ENCODE results near the gene CERS6. TPM values are rescaled to one million over a fixed set of nuclear protein-coding genes. Genes with fewer than 3 reads are reported as not detected.

The CERS6 gene
- total and polyA plus RNA-seq, 2 experiments from 2014 or later = 7.4 to 35.0 TPM

GRCh38 chr2:168566974-168567665 is 111.0 kb downstream of the CERS6 start:
- Histone ChIP-seq H3K27ac (ENCODE audit: low read depth) (no peak overlapping the region), H3K4me2 (no peak overlapping the region), H3K9me2 (ENCODE audit: insufficient read depth) (no peaks in the 10 kb centered on the region), H3F3A (replicated peaks; ENCODE audit: low read depth) (no peaks in the 10 kb centered on the region), H2AFZ (no peak overlapping the region), H3K4me3 (no peak overlapping the region), H3K79me2 (replicated peaks; ENCODE audit: insufficient read depth) (peaks cover 12% of the 10 kb centered on the region), H3K27me3 (ENCODE audit: insufficient read depth) (no peaks in the 10 kb centered on the region), H3K4me1 (ENCODE audit: insufficient read depth) (peaks cover 4% of the 10 kb centered on the region; the same call in 1 of the 2 replicates), H4K20me1 (replicated peaks; ENCODE audit: insufficient read depth) (no peaks in the 10 kb centered on the region; the same call in 1 of the 2 replicates), H3K36me3 (ENCODE audit: insufficient read depth) (no peaks in the 10 kb centered on the region)
- DNase-seq (ENCODE audit: low spot score) (no peak), ATAC-seq (no peak)
- no peaks in the 10 kb centered on the region for H3K9me3 Mint-ChIP-seq
- peaks cover 20% of the 10 kb centered on the region for H3K4me1 Mint-ChIP-seq
- H3K27ac Mint-ChIP-seq = no peak overlapping the region
- peaks cover 3% of the 10 kb centered on the region; the same call in 2 of the 3 replicates for H3K36me3 Mint-ChIP-seq (ENCODE audit: low read depth)
- TF ChIP-seq ZNF114 (CRISPR knock-in tag; IDR thresholded peaks at IDR 0.05) (no peak), CREB1 (CRISPR knock-in tag; IDR thresholded peaks at IDR 0.05; ENCODE audit: low read depth) (no peak), CTCF (conservative IDR thresholded peaks at IDR 0.05; ENCODE audit: low read depth in 2 of 2) (no peak), JUNB (IDR thresholded peaks at IDR 0.05; ENCODE audit: unreplicated experiment) (no peak), REST (IDR thresholded peaks at IDR 0.05; ENCODE audit: unreplicated experiment) (no peak), POLR2AphosphoS5 (IDR thresholded peaks at IDR 0.05; ENCODE audit: low read depth) (no peak), ZNF331 (CRISPR knock-in tag; IDR thresholded peaks at IDR 0.05; ENCODE audit: low read depth) (no peak), EZH2phosphoT487 (IDR thresholded peaks at IDR 0.05; ENCODE audit: unreplicated experiment) (no peak), STAT1 (IDR thresholded peaks at IDR 0.05; ENCODE audit: unreplicated experiment) (no peak), ETS1 (IDR thresholded peaks at IDR 0.05) (no peak), EZH2 (IDR thresholded peaks at IDR 0.05; ENCODE audit: low read depth, unreplicated experiment) (no peak), NANOG (IDR thresholded peaks at IDR 0.05; ENCODE audit: borderline replicate concordance) (no peak)
- TF ChIP-seq, protein P1, sequence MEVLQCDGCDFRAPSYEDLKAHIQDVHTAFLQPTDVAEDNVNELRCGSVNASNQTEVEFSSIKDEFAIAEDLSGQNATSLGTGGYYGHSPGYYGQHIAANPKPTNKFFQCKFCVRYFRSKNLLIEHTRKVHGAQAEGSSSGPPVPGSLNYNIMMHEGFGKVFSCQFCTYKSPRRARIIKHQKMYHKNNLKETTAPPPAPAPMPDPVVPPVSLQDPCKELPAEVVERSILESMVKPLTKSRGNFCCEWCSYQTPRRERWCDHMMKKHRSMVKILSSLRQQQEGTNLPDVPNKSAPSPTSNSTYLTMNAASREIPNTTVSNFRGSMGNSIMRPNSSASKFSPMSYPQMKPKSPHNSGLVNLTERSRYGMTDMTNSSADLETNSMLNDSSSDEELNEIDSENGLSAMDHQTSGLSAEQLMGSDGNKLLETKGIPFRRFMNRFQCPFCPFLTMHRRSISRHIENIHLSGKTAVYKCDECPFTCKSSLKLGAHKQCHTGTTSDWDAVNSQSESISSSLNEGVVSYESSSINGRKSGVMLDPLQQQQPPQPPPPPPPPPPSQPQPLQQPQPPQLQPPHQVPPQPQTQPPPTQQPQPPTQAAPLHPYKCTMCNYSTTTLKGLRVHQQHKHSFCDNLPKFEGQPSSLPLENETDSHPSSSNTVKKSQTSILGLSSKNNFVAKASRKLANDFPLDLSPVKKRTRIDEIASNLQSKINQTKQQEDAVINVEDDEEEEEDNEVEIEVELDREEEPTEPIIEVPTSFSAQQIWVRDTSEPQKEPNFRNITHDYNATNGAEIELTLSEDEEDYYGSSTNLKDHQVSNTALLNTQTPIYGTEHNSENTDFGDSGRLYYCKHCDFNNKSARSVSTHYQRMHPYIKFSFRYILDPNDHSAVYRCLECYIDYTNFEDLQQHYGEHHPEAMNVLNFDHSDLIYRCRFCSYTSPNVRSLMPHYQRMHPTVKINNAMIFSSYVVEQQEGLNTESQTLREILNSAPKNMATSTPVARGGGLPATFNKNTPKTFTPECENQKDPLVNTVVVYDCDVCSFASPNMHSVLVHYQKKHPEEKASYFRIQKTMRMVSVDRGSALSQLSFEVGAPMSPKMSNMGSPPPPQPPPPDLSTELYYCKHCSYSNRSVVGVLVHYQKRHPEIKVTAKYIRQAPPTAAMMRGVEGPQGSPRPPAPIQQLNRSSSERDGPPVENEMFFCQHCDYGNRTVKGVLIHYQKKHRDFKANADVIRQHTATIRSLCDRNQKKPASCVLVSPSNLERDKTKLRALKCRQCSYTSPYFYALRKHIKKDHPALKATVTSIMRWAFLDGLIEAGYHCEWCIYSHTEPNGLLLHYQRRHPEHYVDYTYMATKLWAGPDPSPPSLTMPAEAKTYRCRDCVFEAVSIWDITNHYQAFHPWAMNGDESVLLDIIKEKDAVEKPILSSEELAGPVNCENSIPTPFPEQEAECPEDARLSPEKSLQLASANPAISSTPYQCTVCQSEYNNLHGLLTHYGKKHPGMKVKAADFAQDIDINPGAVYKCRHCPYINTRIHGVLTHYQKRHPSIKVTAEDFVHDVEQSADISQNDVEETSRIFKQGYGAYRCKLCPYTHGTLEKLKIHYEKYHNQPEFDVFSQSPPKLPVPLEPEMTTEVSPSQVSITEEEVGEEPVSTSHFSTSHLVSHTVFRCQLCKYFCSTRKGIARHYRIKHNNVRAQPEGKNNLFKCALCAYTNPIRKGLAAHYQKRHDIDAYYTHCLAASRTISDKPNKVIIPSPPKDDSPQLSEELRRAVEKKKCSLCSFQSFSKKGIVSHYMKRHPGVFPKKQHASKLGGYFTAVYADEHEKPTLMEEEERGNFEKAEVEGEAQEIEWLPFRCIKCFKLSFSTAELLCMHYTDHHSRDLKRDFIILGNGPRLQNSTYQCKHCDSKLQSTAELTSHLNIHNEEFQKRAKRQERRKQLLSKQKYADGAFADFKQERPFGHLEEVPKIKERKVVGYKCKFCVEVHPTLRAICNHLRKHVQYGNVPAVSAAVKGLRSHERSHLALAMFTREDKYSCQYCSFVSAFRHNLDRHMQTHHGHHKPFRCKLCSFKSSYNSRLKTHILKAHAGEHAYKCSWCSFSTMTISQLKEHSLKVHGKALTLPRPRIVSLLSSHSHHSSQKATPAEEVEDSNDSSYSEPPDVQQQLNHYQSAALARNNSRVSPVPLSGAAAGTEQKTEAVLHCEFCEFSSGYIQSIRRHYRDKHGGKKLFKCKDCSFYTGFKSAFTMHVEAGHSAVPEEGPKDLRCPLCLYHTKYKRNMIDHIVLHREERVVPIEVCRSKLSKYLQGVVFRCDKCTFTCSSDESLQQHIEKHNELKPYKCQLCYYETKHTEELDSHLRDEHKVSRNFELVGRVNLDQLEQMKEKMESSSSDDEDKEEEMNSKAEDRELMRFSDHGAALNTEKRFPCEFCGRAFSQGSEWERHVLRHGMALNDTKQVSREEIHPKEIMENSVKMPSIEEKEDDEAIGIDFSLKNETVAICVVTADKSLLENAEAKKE (CRISPR knock-in tag; IDR thresholded peaks at IDR 0.05) = no peak
- no peak overlapping the region for H3K4me3 Mint-ChIP-seq
- H3K27me3 Mint-ChIP-seq (ENCODE audit: insufficient read depth, low read depth, poor library complexity) = no peaks in the 10 kb centered on the region
